Measurements from ENCODE around the gene LRRC41. TPM values are rescaled to one million over a fixed set of nuclear protein-coding genes. Genes with fewer than 3 reads are reported as not detected.

LRRC41 gene
- total and polyA plus RNA-seq, 2 of the 13 experiments (the other 11 are each of a cell fraction or from before 2014, with no cell fraction given) = 48.1 to 53.6 TPM

DNA sequence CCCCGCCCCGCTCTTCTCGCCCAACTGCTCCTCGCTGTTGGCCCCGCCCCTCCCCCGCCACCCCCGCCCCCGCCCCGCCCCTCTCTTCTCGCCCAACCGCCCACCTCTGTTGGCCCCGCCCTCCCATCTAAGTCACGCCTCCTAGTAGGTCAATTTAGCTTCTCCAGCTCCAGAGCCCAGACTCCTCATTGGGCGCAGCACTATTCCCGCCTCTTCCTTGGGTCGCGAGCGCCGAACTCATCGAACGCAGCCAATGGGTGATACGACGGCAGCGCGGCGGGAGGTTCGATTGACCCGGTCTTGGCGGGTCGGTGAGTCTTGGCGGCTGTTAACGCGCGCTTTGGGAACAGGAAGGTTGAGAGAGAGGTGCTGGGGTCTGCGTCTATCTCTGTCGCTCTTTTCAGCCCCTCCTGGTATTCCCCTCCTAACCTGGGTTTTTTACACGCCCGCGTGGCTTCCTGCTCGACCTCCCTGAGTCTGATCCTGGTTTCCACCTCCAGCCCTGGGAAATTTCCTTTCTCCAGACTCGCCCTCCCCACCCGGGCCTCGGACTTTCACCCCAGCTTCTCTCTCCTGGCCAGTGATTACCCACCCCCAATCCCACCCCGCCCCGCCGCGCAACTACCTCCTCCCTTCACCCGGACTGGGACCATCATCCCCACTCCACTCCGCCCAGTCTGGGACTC lies 55.8 kb downstream of the LRRC41 start, which contains the start of gene RAD54L (continued):
- TF ChIP-seq ZNF274 (CRISPR knock-in tag; IDR thresholded peaks at IDR 0.05) (peak; percentile 25; the same call in 1 of the 2 replicates), ZC3H13 (CRISPR knock-in tag; IDR thresholded peaks at IDR 0.05) (peak; percentile 95), FOXP4 (CRISPR knock-in tag; IDR thresholded peaks at IDR 0.05) (peak; percentile 46), MLX (CRISPR knock-in tag; IDR thresholded peaks at IDR 0.05) (0 out of 2 replicates have a peak, but pooled peaks have one; percentile 44), HOXA3 (CRISPR knock-in tag; IDR thresholded peaks at IDR 0.05) (peak; percentile 62), KLF16 (CRISPR knock-in tag; IDR thresholded peaks at IDR 0.05) (peak in 1 of 2 experiments; percentile 87; a peak in 2 of 4 replicates), REXO4 (CRISPR knock-in tag; IDR thresholded peaks at IDR 0.05; ENCODE audit: borderline replicate concordance) (peak; percentile 85; the same call in 1 of the 2 replicates), ZNF282 (IDR thresholded peaks at IDR 0.05; ENCODE audit: partially characterized antibody) (no peak), CSRNP1 (CRISPR knock-in tag; IDR thresholded peaks at IDR 0.05) (peak; percentile 86; the same call in 1 of the 2 replicates), SP1 (IDR thresholded peaks at IDR 0.05) (0 out of 2 replicates have a peak, but pooled peaks have one; percentile 61), SP1 (CRISPR knock-in tag; IDR thresholded peaks at IDR 0.05) (peak; percentile 98), ZNF253 (CRISPR knock-in tag; IDR thresholded peaks at IDR 0.05; ENCODE audit: borderline replicate concordance) (peak; percentile 89; the same call in 1 of the 2 replicates), PITX1 (CRISPR knock-in tag; IDR thresholded peaks at IDR 0.05) (0 out of 2 replicates have a peak, but pooled peaks have one; percentile 17), PCBP1 (IDR thresholded peaks at IDR 0.05; ENCODE audit: borderline replicate concordance, low read depth, low read length) (0 out of 2 replicates have a peak, but pooled peaks have one; percentile 38), CBX1 (IDR thresholded peaks at IDR 0.05; ENCODE audit: low read depth) (peak; percentile 78), DR1 (CRISPR knock-in tag; IDR thresholded peaks at IDR 0.05) (peak; percentile 68; the same call in 1 of the 2 replicates), ZNF331 (CRISPR knock-in tag; IDR thresholded peaks at IDR 0.05) (peak; percentile 70), GABPB1 (CRISPR knock-in tag; IDR thresholded peaks at IDR 0.05) (peak; percentile 96)
- TF ChIP-seq, protein P1, sequence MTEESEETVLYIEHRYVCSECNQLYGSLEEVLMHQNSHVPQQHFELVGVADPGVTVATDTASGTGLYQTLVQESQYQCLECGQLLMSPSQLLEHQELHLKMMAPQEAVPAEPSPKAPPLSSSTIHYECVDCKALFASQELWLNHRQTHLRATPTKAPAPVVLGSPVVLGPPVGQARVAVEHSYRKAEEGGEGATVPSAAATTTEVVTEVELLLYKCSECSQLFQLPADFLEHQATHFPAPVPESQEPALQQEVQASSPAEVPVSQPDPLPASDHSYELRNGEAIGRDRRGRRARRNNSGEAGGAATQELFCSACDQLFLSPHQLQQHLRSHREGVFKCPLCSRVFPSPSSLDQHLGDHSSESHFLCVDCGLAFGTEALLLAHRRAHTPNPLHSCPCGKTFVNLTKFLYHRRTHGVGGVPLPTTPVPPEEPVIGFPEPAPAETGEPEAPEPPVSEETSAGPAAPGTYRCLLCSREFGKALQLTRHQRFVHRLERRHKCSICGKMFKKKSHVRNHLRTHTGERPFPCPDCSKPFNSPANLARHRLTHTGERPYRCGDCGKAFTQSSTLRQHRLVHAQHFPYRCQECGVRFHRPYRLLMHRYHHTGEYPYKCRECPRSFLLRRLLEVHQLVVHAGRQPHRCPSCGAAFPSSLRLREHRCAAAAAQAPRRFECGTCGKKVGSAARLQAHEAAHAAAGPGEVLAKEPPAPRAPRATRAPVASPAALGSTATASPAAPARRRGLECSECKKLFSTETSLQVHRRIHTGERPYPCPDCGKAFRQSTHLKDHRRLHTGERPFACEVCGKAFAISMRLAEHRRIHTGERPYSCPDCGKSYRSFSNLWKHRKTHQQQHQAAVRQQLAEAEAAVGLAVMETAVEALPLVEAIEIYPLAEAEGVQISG (CRISPR knock-in tag; IDR thresholded peaks at IDR 0.05) = peak; percentile 76
